KMS-11 (cell line): ENCODE data around the gene VAPB.

Experiments used
- H2AFZ ChIP-seq: fragments of 200-600 bp; sonication (generic); 2 replicates; pipeline ENCODE4 v1.6.1; 2016; ENCODE audit warnings: antibody characterized with exemption, mixed run types, low read depth
- H3K27ac ChIP-seq: fragments of 200-600 bp; sonication (generic); 2 replicates; pipeline ENCODE4 v1.6.1; 2016; ENCODE audit warnings: mild to moderate bottlenecking, mixed run types
- H3K27me3 ChIP-seq: fragments of 200-600 bp; sonication (generic); 2 replicates; pipeline ENCODE4 v1.6.1; 2017; ENCODE audit warnings: mild to moderate bottlenecking, low read depth, mixed run types, moderate library complexity; ENCODE audit not compliant: insufficient read depth
- H3K36me3 ChIP-seq: fragments of 200-600 bp; sonication (generic); 2 replicates; pipeline ENCODE4 v1.6.1; 2017; ENCODE audit warnings: mild to moderate bottlenecking, mixed run types; ENCODE audit not compliant: insufficient read depth
- H3K4me1 ChIP-seq: fragments of 200-600 bp; sonication (generic); 2 replicates; pipeline ENCODE4 v1.6.1; 2016; ENCODE audit warnings: mild to moderate bottlenecking, low read depth, mixed run types; ENCODE audit not compliant: poor library complexity, severe bottlenecking
- H3K4me2 ChIP-seq: fragments of 200-600 bp; sonication (generic); 2 replicates; pipeline ENCODE4 v1.7.0; 2016; ENCODE audit warnings: mild to moderate bottlenecking, mixed run types
- H3K4me3 ChIP-seq: fragments of 200-600 bp; sonication (generic); IDR thresholded peaks from 2 replicates; pipeline ENCODE4 v1.6.1; 2017; ENCODE audit warnings: low read depth, low read length, mixed read lengths; ENCODE audit not compliant: insufficient read depth
- H3K79me2 ChIP-seq: fragments of 200-600 bp; sonication (generic); 2 replicates; pipeline ENCODE4 v1.6.1; 2016; ENCODE audit warnings: low read depth, mixed run types; ENCODE audit not compliant: insufficient read depth
- H3K9ac ChIP-seq: fragments of 200-600 bp; sonication (generic); 2 replicates; pipeline ENCODE4 v1.6.1; 2016; ENCODE audit warnings: mild to moderate bottlenecking, mixed run types
- H4K20me1 ChIP-seq: fragments of 200-600 bp; sonication (generic); 2 replicates; pipeline ENCODE4 v1.6.1; 2016; ENCODE audit warnings: mild to moderate bottlenecking, mixed run types; ENCODE audit not compliant: insufficient read depth
- TF ChIP-seq, protein P1 (sequence below): fragments of 200-600 bp; sonication (generic); conservative IDR thresholded peaks from 2 replicates; pipeline ENCODE4 v1.6.1; 2017; ENCODE audit warnings: low read depth, mild to moderate bottlenecking, antibody characterized with exemption, low read length, moderate library complexity, mixed read lengths

The VAPB gene, protein sequence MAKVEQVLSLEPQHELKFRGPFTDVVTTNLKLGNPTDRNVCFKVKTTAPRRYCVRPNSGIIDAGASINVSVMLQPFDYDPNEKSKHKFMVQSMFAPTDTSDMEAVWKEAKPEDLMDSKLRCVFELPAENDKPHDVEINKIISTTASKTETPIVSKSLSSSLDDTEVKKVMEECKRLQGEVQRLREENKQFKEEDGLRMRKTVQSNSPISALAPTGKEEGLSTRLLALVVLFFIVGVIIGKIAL

DNA sequence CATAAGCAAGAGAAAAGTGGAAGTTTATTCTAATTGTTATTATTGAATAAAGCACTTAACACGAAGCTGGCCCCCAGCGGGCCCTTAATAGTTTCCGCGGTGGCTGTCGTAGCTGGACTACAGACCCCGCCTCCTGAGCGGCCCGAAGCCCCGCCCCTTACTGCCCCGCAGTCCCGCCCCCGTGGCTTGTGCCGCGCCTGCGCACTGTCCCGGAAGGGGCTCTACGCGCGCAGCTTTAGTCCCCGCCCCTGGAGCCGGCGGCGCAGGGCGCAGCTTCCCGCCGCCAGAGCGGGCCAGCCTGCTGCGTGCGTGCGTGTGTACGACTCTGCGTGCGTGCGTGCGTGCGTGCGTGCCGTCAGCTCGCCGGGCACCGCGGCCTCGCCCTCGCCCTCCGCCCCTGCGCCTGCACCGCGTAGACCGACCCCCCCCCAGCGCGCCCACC lies at the start of gene VAPB:
Gene VAPB (plus strand): TSS at position 348 of the 442 bp plus-strand sequence. CDS start 231 bp downstream, outside the sequence.
- Histone ChIP-seq H3K4me3 (no peak within 1 kb of the TSS), H3K4me1 (peaks cover 35% of the 10 kb centered on the region), H3K4me2 (peak within 1 kb of the TSS; percentile 55), H3K79me2 (peaks cover 47% of the 10 kb centered on the region), H3K27ac (peak within 1 kb of the TSS; percentile 89), H3K27me3 (no peaks in the 10 kb centered on the region), H3K9ac (peak within 1 kb of the TSS; percentile 98), H2AFZ (peak within 1 kb of the TSS; percentile 70), H4K20me1 (peaks cover 5% of the 10 kb centered on the region), H3K36me3 (no peaks in the 10 kb centered on the region; the same call in 1 of the 2 replicates)
- TF ChIP-seq, protein P1, sequence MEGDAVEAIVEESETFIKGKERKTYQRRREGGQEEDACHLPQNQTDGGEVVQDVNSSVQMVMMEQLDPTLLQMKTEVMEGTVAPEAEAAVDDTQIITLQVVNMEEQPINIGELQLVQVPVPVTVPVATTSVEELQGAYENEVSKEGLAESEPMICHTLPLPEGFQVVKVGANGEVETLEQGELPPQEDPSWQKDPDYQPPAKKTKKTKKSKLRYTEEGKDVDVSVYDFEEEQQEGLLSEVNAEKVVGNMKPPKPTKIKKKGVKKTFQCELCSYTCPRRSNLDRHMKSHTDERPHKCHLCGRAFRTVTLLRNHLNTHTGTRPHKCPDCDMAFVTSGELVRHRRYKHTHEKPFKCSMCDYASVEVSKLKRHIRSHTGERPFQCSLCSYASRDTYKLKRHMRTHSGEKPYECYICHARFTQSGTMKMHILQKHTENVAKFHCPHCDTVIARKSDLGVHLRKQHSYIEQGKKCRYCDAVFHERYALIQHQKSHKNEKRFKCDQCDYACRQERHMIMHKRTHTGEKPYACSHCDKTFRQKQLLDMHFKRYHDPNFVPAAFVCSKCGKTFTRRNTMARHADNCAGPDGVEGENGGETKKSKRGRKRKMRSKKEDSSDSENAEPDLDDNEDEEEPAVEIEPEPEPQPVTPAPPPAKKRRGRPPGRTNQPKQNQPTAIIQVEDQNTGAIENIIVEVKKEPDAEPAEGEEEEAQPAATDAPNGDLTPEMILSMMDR = no peak

DNA sequence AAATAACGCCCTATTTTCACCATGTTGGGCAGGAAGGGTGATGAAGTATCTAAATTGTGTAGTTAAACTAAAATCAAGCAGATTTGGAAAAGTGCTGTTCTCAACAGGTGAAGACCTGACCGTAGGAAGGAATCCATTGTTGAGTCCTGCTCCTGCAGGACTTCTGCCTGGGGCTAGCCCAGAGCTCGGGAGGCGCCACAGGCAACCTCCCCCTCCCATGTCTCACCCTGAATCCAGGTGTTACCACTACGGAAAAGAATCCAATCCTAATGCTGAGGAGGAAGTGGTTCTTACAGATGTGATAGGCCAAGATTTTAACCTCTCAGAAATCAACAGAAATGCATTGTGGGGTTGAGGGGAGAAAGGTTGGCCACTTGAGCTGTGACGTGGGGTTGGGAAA lies 49.3 kb upstream of the VAPB start:
- H3K36me3 ChIP-seq = no peaks in the 10 kb centered on the region
- no peaks in the 10 kb centered on the region for H4K20me1 ChIP-seq
- H3K27me3 ChIP-seq = no peaks in the 10 kb centered on the region

DNA sequence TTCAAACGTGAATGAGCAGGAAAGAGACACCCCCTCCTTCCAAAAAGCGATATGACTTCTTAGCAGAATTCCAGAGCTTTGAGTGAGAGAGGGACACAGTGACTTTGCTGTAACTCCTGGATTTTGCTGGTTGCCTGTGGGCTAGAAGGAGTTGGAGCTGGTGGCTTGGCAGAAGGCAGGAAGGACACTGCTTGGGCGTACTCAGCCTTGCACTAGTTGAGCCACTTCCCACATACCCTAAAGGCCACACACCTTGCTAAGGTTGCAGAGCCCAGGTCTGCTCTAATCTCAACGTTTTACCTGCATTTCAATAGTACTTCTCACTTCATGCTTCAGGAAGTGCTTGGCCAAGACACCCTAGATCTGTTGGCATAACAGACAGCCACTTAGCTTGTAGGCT lies 48.9 kb upstream of the VAPB start:
- H3K27ac ChIP-seq = no peak overlapping the region
- no peak overlapping the region for H2AFZ ChIP-seq
- no peaks in the 10 kb centered on the region for H3K79me2 ChIP-seq
- no peak overlapping the region for H3K9ac ChIP-seq
- TF ChIP-seq, protein P1 = no peak
- no peak overlapping the region for H3K4me3 ChIP-seq
- H3K4me1 ChIP-seq = peaks cover 3% of the 10 kb centered on the region
- no peaks in the 10 kb centered on the region for H3K27me3 ChIP-seq
- H3K36me3 ChIP-seq = no peaks in the 10 kb centered on the region
- H3K4me2 ChIP-seq = no peak overlapping the region
- no peaks in the 10 kb centered on the region for H4K20me1 ChIP-seq

More for the DNA sequence above, 49.3 kb upstream of the VAPB start:
- no peak overlapping the region for H3K4me2 ChIP-seq
- no peak overlapping the region for H3K9ac ChIP-seq
- H3K79me2 ChIP-seq = no peaks in the 10 kb centered on the region
- TF ChIP-seq, protein P1 = no peak
- no peak overlapping the region for H3K27ac ChIP-seq
- H3K4me3 ChIP-seq = no peak overlapping the region
- H2AFZ ChIP-seq = no peak overlapping the region
- peaks cover 3% of the 10 kb centered on the region for H3K4me1 ChIP-seq

DNA sequence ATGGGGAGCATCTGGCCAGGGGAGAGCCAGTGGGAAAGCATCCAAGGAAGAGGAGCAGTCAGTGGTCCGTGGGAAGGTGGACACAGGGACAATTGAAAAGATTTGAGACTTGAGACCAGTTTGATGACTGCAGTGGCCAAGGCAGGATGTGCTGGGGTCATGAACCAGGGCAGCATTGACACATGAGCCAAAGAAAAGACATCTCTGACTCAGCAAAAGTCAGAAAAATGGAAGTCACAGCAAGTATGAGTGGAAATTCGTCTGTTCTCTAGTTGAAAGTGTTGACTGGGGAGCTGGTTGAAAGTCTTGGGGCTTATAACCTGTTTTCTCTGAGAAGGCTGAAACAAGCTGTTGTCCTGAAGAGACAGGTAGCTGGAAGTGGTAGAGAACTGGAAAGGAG lies 48.2 kb upstream of the VAPB start:
- H3K27ac ChIP-seq = no peak overlapping the region
- no peaks in the 10 kb centered on the region for H4K20me1 ChIP-seq
- H3K79me2 ChIP-seq = no peaks in the 10 kb centered on the region
- TF ChIP-seq, protein P1 = no peak
- H3K4me1 ChIP-seq = peaks cover 3% of the 10 kb centered on the region
- no peaks in the 10 kb centered on the region for H3K27me3 ChIP-seq
- no peak overlapping the region for H2AFZ ChIP-seq
- H3K36me3 ChIP-seq = no peaks in the 10 kb centered on the region
- H3K9ac ChIP-seq = no peak overlapping the region
- no peak overlapping the region for H3K4me3 ChIP-seq
- no peak overlapping the region for H3K4me2 ChIP-seq
